ENCODE measurements around the gene TEX2. TPM values are rescaled to one million over a fixed set of nuclear protein-coding genes. Genes with fewer than 3 reads are reported as not detected.
"Not testable (repeated sequence)": the region's sequence is repeated elsewhere in the genome, so short reads cannot be mapped to it uniquely, and the experiment has no call there.

The TEX2 gene
- total RNA-seq, 1 experiment from 2014 or later = 29.6 TPM

DNA sequence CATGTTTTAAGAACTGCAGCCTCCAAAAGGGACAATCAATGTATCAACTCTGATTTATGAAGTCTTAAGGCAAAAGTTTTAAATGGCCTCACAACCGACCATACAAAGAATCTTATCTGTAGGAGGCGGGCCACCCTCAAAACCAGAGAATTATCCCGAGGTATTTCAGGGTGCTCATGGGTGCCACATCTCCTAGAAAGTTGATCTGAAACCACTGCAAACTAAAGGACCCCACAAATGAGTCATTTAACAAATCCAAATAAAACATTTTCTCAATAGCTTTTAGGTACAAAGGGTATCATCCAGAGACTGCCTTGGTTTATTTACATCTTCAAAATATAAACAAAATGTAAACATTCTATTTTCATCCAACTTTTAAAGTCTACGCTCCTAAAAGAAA is 139.9 kb downstream of the TEX2 start:
- in situ Hi-C loops (cut with HindIII; ENCODE audit: low pct_unique_long_range_greater_than_20kb, low sequenced_read_pairs) = no loop called here
- no peak for DNase-seq (ENCODE audit: low read depth, low spot score)

DNA sequence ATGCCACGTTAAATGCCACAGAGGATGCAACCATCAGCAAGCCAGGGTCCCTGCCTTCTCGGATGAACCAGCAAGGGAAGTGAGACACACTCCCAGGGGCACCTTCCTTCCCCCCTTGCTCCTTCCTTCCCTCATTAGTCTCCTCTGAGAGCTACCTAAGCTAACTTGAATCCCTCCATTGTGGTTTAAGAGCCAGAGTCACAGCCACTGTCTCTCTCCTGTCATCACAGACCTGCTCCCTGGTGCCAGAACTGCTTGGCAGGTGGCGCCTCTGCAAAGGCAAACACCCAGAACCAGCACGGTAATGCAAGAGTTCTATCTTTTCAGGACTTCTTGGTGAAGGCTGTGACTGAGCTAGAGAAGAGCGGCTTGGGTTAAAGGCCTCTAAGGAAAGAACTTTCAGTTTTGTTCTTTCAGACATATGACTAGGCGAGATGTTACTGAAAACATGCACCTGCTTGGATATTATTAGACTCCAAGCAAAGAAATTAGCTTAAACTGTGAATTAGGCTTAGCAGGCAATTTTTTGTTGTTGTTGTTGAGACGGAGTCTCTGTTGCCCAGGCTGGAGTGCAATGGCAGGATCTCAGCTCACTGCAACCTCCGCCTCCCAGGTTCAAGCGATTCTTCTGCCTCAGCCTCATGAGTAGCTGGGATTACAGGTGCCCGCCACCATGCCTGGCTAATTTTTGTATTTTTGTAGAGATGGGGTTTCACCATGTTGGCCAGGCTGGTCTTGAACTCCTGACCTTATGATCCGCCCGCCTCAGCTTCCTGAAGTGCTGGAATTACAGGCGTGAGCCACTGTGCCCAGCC is 141.9 kb downstream of the TEX2 start:
- in situ Hi-C loops (cut with HindIII; ENCODE audit: low pct_unique_long_range_greater_than_20kb, low sequenced_read_pairs); DNase-seq (ENCODE audit: low read depth, low spot score): not testable (repeated sequence)

DNA sequence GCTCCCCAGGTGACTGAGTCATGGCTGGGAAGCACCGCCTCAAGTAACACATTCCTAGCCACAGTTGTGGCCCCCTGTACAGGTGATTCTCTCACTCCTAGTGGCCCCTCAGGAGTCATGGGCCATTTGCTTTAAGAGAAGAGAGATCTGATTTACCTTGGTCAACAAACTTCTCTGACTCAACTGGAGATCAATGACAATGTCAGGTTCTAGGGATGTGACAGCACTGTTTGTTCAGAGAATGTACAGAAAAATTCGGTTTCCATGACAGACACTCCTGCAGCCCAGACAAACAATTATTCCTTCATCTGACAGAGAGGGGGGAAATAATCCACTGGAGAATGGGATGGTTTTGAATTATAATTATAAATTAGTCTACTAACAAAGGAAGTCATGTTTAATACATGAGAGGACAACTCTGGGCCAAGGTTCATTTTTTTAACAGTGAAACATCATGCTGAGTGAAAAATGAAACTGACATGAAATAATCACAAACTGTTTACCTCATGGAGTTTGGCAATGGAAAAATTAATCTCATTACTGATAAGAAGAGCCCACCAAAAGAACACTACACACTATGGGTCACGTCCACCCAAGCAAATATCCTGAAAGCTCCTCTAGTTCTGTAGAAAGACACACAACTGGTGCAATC is 142.8 kb downstream of the TEX2 start:
- DNase-seq (ENCODE audit: low read depth, low spot score) = no peak
- in situ Hi-C loops (cut with HindIII; ENCODE audit: low pct_unique_long_range_greater_than_20kb, low sequenced_read_pairs) = no loop called here

DNA sequence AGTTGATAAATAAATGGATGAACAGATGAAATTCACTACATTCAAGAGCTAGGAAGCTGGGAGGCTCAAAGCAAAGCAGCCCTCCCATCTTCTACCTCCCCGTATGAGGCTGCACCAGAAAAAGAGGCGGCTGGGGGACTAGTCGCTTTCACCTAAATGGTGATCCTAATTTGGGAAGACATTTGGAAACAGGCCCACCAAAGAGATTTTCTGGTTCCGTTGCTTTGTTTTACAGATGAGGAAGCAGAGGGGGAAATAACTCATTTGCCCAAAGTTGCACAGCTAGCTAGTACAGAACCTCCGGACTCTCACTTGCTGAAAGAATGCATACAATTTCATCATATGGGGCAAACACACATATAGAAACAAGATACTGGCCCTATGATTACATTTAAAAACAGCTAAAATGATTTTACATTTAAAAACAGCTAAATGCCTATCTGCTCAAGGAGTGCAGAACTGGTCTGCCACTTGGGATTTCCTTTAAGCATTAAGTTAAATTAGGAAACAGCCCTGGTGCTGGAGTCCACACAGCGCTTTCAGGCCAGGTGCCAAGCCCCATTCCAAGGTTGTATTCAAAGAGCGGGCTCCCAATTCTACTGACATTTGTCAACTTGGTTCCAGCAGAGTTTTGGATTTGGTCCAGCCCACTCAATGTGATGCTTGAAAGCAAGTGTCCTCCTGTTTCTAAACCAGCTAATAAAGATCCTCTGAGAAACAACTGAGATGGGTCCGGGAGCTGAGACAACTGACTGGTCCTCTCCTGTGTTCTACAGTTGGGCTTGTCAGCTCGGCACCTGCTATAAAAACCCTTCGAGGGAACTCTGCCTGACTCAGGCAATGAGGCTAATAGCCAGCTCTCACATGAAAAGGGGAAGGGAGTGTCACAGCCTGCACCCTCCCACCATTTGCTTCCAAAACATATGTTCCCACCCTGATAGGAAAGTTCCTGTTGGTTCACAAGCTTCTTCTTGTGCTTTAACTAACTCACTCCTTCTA is 144.8 kb downstream of the TEX2 start:
- no peak for DNase-seq (ENCODE audit: low read depth, low spot score)
- in situ Hi-C loops (cut with HindIII; ENCODE audit: low pct_unique_long_range_greater_than_20kb, low sequenced_read_pairs) = no loop called here

DNA sequence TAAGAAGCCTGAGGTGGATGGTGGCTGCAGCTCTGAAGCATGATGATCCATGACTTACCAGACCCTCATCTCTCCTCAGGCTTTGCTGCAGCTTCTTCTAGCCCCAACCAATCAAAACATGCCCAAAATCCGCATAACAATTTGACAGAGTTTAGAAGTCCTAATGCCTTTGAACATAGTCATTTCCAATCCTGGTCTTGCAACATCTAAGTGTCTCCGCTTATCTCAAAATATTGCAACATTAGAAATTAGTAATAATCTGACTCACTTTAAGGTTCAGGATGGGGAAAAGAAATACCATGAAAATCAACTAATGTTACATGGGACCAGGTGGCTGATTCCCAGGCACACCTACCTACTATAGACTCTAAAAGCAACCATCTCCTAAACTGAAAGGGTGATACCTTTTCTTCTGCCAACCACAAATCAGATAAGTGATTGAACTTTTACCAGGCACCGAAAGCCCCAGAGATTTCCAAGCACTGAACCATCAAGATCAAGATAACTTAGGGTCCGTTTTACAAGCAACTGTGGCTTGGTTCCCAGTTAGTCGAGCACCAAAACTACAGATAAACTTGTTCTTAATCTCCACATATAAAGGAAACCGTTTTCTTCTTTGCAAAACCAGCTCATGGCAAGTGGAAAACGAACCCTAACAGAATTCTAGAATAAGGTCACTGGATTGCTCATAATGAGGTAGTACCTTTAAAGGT is 147.1 kb downstream of the TEX2 start:
- no peak for DNase-seq (ENCODE audit: low read depth, low spot score)
- in situ Hi-C loops (cut with HindIII; ENCODE audit: low pct_unique_long_range_greater_than_20kb, low sequenced_read_pairs) = no loop called here

DNA sequence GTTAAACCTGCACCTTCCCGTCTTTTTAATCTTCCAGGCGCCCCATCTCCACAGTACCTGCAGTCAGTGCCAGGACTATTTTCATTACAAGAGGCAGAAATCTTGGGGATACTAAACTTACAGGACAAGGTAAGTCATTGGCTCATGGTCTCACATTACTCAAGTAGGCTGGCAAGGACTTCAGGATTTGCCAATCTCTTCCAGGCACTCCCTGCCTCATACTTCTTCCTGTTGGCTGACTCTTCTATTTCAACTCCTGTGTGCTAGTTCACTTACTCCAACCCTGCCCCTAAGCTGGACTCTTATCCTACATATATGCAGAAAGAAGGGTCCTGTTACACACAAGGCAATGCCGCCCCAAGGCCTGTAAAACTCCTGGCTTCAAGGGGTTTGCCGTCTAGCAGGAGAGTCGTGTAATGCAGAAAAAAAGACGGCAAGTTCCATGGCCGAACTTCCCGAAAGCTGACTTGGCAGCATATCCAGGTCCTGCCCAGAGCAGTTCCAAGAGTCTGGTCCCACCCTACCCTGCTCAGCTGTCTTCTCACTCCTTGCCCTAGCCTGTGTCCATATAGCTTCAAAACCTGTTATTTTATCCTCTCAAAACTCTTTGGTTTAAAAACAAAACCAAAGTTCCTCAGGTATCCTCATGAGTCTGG is 147.9 kb downstream of the TEX2 start:
- no peak for DNase-seq (ENCODE audit: low read depth, low spot score)
- in situ Hi-C loops (cut with HindIII; ENCODE audit: low pct_unique_long_range_greater_than_20kb, low sequenced_read_pairs) = no loop called here

DNA sequence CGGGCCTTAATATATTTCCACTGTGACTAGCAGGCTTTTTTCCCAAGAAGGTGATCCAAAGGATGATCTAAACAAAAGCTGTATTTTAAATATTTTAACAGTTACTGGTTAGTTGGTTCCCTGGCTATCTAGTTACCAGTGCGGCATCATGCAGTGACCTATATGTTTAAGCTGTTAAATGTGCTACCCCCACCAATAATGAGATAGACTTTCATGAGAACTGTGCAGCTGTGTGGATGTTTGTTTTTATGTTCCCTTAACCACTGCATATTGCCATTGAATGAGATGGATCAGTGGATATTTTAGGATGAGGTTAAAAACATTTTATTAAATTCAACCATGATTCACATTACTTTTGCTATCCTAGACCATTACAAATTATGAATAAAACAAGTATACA is 150.1 kb downstream of the TEX2 start:
- in situ Hi-C loops (cut with HindIII; ENCODE audit: low pct_unique_long_range_greater_than_20kb, low sequenced_read_pairs) = no loop called here
- no peak for DNase-seq (ENCODE audit: low read depth, low spot score)

DNA sequence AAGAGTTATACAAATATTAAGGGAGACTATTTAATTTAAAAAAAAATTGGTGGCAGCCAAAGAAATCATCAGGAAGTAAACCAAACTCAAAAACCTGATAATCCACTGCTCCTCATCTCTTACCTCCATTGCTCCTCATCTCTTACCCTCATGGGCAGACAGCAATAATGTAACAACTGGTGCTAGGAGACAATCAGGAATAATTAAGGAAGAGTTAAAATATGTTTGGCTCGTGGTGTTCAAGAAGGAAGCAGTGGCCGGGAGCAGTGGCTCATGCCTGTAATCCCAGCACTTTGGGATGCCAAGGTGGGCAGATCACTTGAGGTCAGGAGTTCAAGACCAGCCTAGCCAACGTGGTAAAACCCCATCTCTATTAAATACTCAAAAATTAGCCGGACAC is 151.2 kb downstream of the TEX2 start:
- in situ Hi-C loops (cut with HindIII; ENCODE audit: low pct_unique_long_range_greater_than_20kb, low sequenced_read_pairs) = no loop called here
- DNase-seq (ENCODE audit: low read depth, low spot score) = no peak

DNA sequence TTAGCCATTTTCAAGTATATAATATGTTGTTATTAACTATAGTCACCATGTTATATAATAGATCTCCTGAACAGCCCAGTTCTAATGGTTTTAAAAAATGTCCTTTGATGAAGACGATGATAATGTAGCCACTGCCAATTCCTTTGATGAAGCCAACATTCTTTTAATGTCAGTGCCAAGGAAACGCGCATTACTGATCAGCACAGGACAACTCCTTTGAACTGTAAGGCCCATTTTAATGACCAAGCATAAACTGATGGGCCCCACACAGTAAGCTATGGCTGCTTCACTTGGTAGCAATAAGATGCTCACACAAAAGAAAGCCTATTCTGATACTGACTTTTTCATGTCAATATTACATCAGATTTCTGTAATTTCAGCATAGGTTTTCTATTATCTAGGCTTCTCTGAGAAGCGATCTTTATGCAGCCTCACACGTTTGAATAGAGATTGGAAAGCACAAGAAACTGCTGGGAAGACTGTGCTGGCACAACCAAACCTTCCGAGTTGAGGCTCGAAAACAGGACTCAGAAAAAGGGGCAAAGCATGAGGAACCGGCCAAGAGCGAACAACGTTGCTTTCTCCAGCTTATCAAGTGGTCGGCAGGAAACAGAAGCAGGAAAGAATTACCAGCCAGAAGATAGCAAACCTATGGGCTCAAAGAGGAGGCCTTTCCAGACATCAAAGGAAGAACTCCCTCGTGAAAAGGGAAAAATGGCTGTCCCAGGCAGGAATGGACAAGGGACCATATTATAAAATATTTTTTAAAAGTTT is 152.5 kb downstream of the TEX2 start:
- DNase-seq (ENCODE audit: low read depth, low spot score) = no peak
- in situ Hi-C loops (cut with HindIII; ENCODE audit: low pct_unique_long_range_greater_than_20kb, low sequenced_read_pairs) = no loop called here

DNA sequence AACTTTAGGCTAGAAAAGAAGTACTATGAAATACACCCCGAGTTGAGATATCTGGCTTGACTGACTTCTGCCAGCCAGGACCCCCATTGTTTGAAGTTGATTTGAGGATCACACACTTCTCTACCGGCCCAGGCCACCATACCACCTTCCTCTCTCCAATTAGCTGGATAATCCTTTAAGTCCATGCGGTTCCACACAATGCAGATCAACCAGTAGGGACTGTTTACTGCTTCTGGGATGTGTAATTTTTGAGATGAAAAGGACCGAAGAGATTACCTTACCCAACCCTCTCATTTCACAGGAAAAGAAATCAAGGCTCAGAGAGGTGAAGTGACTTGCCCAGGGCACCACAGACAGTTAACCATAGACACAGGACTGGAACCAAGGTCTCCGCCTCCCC is 153.7 kb downstream of the TEX2 start:
- no peak for DNase-seq (ENCODE audit: low read depth, low spot score)
- in situ Hi-C loops (cut with HindIII; ENCODE audit: low pct_unique_long_range_greater_than_20kb, low sequenced_read_pairs) = no loop called here

DNA sequence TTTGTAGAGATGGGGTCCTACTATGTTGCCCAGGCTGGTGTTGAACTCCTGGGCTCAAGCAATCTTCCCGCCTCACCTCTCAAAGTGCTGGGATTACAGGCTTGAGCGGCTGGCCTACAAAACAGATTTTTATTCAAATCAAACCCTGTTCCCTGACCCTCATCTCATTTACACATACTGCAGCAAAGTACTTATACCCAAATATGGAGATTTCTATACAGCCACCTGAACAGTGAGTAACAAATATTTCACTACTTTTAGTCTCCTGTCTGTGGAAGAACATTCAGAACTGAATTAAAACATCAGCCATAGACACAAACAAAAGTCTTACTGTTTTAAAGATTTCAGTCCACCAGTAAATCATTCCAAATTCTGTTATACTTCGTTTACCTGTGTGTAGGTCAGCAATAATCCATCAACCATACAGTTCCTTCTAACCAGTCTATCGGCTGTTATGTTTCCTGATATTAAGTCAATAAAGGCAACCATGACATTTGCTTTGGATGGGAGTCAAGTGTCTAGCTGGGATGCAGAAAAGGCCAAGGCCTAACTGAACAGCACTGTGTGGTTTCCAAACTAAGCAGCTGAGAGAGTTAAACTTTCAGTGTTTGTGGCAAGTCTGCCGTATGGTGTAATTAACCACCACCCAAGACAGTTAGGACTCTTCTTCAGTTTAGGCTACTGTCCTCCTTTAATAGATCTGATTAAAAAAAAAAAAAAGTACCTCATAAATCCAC is 155.4 kb downstream of the TEX2 start:
- in situ Hi-C loops (cut with HindIII; ENCODE audit: low pct_unique_long_range_greater_than_20kb, low sequenced_read_pairs) = no loop called here

DNA sequence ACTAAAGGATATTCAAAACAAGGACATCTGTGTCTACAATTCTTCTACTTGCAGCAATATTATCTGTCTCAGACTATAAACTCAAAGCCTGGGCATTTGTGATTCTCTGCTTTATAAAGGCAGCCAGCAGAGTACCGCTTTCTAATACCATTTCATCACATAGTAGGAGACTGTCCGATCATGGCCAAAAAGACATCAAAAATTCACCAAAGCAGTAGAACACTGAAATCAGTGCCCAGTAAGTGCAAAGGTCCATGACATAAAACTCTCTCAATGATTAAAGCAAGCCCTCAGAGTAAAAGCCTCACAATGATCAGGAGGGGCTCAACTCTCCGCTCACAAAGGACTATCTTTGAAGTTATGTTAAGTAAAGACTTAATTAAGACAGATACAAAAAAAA is 156.1 kb downstream of the TEX2 start:
- in situ Hi-C loops (cut with HindIII; ENCODE audit: low pct_unique_long_range_greater_than_20kb, low sequenced_read_pairs) = no loop called here
- DNase-seq (ENCODE audit: low read depth, low spot score) = no peak

More for the DNA sequence above, 155.4 kb downstream of the TEX2 start:
- DNase-seq (ENCODE audit: low read depth, low spot score) = no peak

DNA sequence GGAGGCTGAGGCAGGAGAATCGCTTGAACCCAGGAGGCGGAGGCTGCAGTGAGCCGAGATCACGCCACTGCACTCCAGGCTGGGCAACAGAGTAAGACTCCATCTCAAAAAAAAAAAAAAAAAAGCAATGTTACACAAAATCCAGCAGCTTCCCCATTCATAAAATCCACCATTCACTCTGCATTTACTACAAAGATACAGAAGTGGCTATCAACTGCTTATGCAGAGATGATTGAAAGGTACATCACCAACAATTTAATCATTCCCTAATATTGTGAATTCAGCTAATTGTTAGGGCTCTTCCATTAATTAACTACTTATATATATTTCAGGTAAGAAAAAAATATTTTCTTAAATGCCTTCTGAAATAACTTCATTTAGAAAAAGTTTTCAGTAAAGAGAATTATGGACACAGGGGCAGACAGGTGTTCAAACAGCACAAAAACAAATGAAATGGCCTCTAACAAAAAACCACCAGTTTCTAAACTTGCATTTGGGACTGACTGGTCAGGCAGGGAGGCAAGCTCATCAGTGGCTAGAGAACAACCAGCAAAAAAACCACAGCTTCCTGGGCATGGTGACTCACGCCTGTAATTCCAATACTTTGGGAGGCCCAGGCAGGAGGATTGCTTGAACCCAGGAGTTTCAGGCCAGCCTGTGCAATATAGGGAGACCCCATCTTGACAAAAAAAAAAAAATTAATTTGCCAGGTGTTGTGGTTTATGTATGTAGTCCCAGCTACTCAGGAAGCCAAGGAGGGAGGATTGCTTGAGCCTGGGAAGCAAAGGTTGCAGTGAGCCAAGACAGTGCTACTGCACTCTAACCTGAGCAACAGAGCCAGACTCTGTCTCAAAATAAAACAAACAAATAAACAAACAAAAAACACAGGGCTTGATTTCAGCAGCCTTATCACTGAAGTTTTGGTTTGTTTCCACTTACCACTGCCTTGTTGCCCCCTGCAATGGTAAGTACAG is 159.4 kb downstream of the TEX2 start:
- in situ Hi-C loops (cut with HindIII; ENCODE audit: low pct_unique_long_range_greater_than_20kb, low sequenced_read_pairs) = no loop called here
- DNase-seq (ENCODE audit: low read depth, low spot score) = no peak

DNA sequence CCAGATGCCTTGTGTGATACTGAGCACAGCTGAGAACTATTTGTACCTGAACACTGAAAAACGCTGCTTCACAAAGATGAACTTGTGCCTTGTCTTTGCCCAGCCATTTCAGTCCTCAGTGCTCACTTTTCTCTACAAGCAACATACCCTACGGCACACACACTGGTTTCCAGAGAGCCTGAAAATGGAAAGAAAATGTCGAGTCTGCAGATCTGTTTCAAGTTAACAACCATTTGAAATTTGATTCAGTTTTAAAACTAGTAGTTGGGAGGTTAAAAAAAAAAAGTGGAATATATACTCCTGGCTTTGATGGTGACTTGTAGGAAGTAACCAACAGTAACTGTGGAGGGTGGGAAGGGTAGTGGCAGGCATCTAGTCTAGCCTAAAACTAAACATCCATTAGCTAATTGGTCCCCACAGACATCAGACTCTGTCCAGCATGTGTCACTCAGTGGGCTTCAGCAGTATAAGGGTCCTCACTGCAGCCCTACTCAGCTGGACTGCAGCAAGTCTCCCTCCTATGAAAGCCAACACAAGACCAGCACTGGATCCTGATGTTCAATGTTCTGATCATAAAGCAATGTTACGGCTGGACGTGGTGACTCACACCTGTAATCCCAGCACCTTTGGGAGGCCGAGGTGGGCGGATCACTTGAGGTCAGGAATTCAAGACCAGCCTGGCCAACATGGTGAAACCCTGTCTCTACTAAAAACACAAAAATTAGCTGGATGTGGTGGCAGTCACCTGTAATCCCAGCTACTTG is 160.3 kb downstream of the TEX2 start:
- in situ Hi-C loops (cut with HindIII; ENCODE audit: low pct_unique_long_range_greater_than_20kb, low sequenced_read_pairs) = no loop called here
- DNase-seq (ENCODE audit: low read depth, low spot score) = no peak
